IMR-90 (cell line): ENCODE results near the gene CLIC4. TPM values are rescaled to one million over a fixed set of nuclear protein-coding genes. Genes with fewer than 3 reads are reported as not detected.

ENCODE experiments used
- ATAC-seq: fragments of 200-7000 bp; cut with Tn5 transposase; 2 replicates; pipeline ENCODE4 v1.9.1; 2020; ENCODE audit warnings: low read depth, mild to moderate bottlenecking, moderate library complexity
- BruUV-seq: library from RNA; stranded (reverse); fragments of 400-500 nt; replicated peaks from 2 replicates; lab custom pipeline; 2021; lab: Mats Ljungman, UMichigan
- CTCF ChIA-PET: fragments of 300-600 bp; formaldehyde crosslinking; extraction: SDS; loops from one replicate; lab custom pipeline; 2021; ENCODE audit warnings: antibody characterized with exemption; lab: Yijun Ruan, JAX
- POLR2A ChIA-PET: fragments of 300-600 bp; sonication (Branson Sonifier 250); formaldehyde crosslinking; loops from one replicate; lab custom pipeline; 2022; ENCODE audit warnings: antibody characterized with exemption; ENCODE audit not compliant: unreplicated experiment; lab: Charles Lee
- DNase-seq: peaks from one replicate; pipeline ENCODE4 v3.0.0; 2013
- H2AFZ ChIP-seq: replicated peaks from 2 replicates; pipeline ENCODE3; 2013; ENCODE audit warnings: low read length, mild to moderate bottlenecking; ENCODE audit not compliant: poor library complexity
- H2AK5ac ChIP-seq: 2 replicates; pipeline ENCODE4 v1.6.1; 2013; ENCODE audit warnings: low read depth, low read length, inconsistent platforms
- H2AK9ac ChIP-seq: replicated peaks from 2 replicates; pipeline ENCODE3; 2013; ENCODE audit warnings: mild to moderate bottlenecking, low read depth, low read length, moderate library complexity; ENCODE audit not compliant: poor library complexity
- H2BK120ac ChIP-seq: 2 replicates; pipeline ENCODE4 v1.6.1; 2013; ENCODE audit warnings: low read depth, low read length, inconsistent platforms
- H2BK15ac ChIP-seq: 3 replicates; pipeline ENCODE4 v1.6.1; 2013; ENCODE audit warnings: low read depth, low read length, inconsistent platforms
- H2BK20ac ChIP-seq: 2 replicates; pipeline ENCODE4 v1.6.1; 2013; ENCODE audit warnings: low read depth, mild to moderate bottlenecking, inconsistent platforms, low read length, moderate library complexity
- H2BK5ac ChIP-seq: 2 replicates; pipeline ENCODE4 v1.6.1; 2013; ENCODE audit warnings: mild to moderate bottlenecking, low read depth, low read length, inconsistent platforms; ENCODE audit not compliant: poor library complexity, severe bottlenecking
- H3K14ac ChIP-seq: replicated peaks from 2 replicates; pipeline ENCODE4 v1.6.1; 2013; ENCODE audit warnings: low read depth, low read length, inconsistent platforms
- H3K18ac ChIP-seq: 2 replicates; pipeline ENCODE4 v1.6.1; 2013; ENCODE audit warnings: low read depth, low read length, control low read depth
- H3K23ac ChIP-seq: 2 replicates; pipeline ENCODE4 v1.6.1; 2013; ENCODE audit warnings: low read depth, low read length, inconsistent platforms
- H3K27ac ChIP-seq: 2 replicates; pipeline ENCODE4 v1.5.1; 2013; ENCODE audit warnings: mild to moderate bottlenecking, control low read depth, low read length; ENCODE audit not compliant: insufficient read depth
- H3K27me3 ChIP-seq: 2 replicates; pipeline ENCODE4 v1.6.1; 2013; ENCODE audit warnings: low read length; ENCODE audit not compliant: control insufficient read depth, insufficient read depth
- H3K36me3 ChIP-seq: 2 replicates; pipeline ENCODE4 v1.6.1; 2013; ENCODE audit warnings: low read length, mixed read lengths; ENCODE audit not compliant: control insufficient read depth, insufficient read depth
- H3K4ac ChIP-seq: 2 replicates; pipeline ENCODE4 v1.6.1; 2013; ENCODE audit warnings: low read depth, low read length, inconsistent platforms
- H3K4me1 ChIP-seq: 2 replicates; pipeline ENCODE4 v1.6.1; 2013; ENCODE audit warnings: low read length, mixed read lengths; ENCODE audit not compliant: control insufficient read depth, insufficient read depth
- H3K4me2 ChIP-seq: 2 replicates; pipeline ENCODE4 v1.6.1; 2013; ENCODE audit warnings: low read depth, mild to moderate bottlenecking, control low read depth, low read length, moderate library complexity
- H3K4me3 ChIP-seq: 2 replicates; pipeline ENCODE4 v1.5.1; 2013; ENCODE audit warnings: low read depth, mild to moderate bottlenecking, control low read depth, low read length, moderate library complexity; ENCODE audit not compliant: insufficient read depth
- H3K56ac ChIP-seq: 2 replicates; pipeline ENCODE4 v1.6.1; 2013; ENCODE audit warnings: low read length, inconsistent platforms; ENCODE audit not compliant: insufficient read depth; ENCODE audit errors: extremely low read depth
- H3K79me1 ChIP-seq, 2 experiments: 2 replicates each; pipeline ENCODE4 v1.6.1; 2013; ENCODE audit warnings: low read length in 2 of 2, inconsistent platforms in 1 of 2, low read depth in 1 of 2
- H3K9ac ChIP-seq: 2 replicates; pipeline ENCODE4 v1.6.1; 2013; ENCODE audit warnings: low read depth, low read length, control low read depth
- H3K9me1 ChIP-seq: 2 replicates; pipeline ENCODE4 v1.6.1; 2013; ENCODE audit warnings: low read length, inconsistent platforms; ENCODE audit not compliant: insufficient read depth
- H3K9me3 ChIP-seq: 2 replicates; pipeline ENCODE4 v1.6.1; 2013; ENCODE audit warnings: low read length; ENCODE audit not compliant: control insufficient read depth, insufficient read depth
- H4K20me1 ChIP-seq: 2 replicates; pipeline ENCODE4 v1.6.1; 2013; ENCODE audit warnings: low read length, inconsistent platforms; ENCODE audit not compliant: insufficient read depth
- H4K5ac ChIP-seq: 2 replicates; pipeline ENCODE4 v1.6.1; 2013; ENCODE audit warnings: mild to moderate bottlenecking, low read depth, low read length, control low read depth
- H4K8ac ChIP-seq, 2 experiments: 2 replicates each; pipeline ENCODE4 v1.6.1; 2013; ENCODE audit warnings: low read depth in 2 of 2, low read length in 2 of 2, control low read depth in 1 of 2, inconsistent platforms in 1 of 2
- H4K91ac ChIP-seq: 2 replicates; pipeline ENCODE4 v1.6.1; 2013; ENCODE audit warnings: low read depth, low read length, inconsistent platforms; ENCODE audit not compliant: insufficient read depth
- CEBPB ChIP-seq: IDR thresholded peaks from 2 replicates; pipeline ENCODE4 v1.6.1; 2012; ENCODE audit warnings: low read depth, low read length, improper control_type of control experiment
- CHD1 ChIP-seq: IDR thresholded peaks from 2 replicates; pipeline ENCODE4 v1.6.1; 2012; ENCODE audit warnings: low read depth, low read length, improper control_type of control experiment
- FOS ChIP-seq: fragments of 150-350 bp; IDR thresholded peaks from 2 replicates; pipeline ENCODE4 v1.6.1; 2016; ENCODE audit warnings: low read depth, low read length
- POLR2A ChIP-seq: IDR thresholded peaks from 2 replicates; pipeline ENCODE4 v1.6.1; 2012; ENCODE audit warnings: mild to moderate bottlenecking, low read depth, low read length
- RAD21 ChIP-seq: IDR thresholded peaks from 2 replicates; pipeline ENCODE4 v1.6.1; 2012; ENCODE audit warnings: low read length, improper control_type of control experiment
- SMC3 ChIP-seq: fragments of 150-350 bp; IDR thresholded peaks from 2 replicates; pipeline ENCODE4 v1.6.1; 2016; ENCODE audit warnings: low read depth, mild to moderate bottlenecking, antibody characterized with exemption, low read length, moderate library complexity
- WGBS, 2 experiments: methylation state at CpG; one replicate each; pipeline versions ENCODE4 v1.1.5 to v1.1.7; 2013; ENCODE audit warnings: missing lambda C conversion rate in 2 of 2; ENCODE audit not compliant: insufficient read length in 1 of 2; ENCODE audit errors: extremely low coverage in 2 of 2; 5-methylcytosine and 5-hydroxymethylcytosine counted together
- dilution Hi-C: fragments of 300-500 bp; cut with HindIII; formaldehyde crosslinking; loops from one replicate; pipeline ENCODE4 v1.14.3; 2018; ENCODE audit warnings: low sequenced_read_pairs; ENCODE audit not compliant: unreplicated experiment
- in situ Hi-C: fragments of 300-500 bp; cut with MboI; formaldehyde crosslinking; loops from 3 replicates; pipeline ENCODE4 v1.14.3; 2019; ENCODE audit warnings: low sequenced_read_pairs, inconsistent platforms, mixed read lengths
- intact Hi-C: fragments of 100-400 bp; cut with micrococcal nuclease; formaldehyde crosslinking; loops from 2 replicates; pipeline ENCODE4 v1.10.0; 2022
- polyA plus RNA-seq, 3 experiments: library from polyadenylated mRNA; depleted of rRNA; stranded (reverse); fragments of >200 nt; gene quantifications; 2 replicates each; pipeline ENCODE4 v1.2.3, GENCODE V29; 2012; ENCODE audit warnings: low replicate concordance in 1 of 3
- total RNA-seq: library from RNA; depleted of rRNA; stranded (reverse); fragments of >200 nt; gene quantifications from 2 replicates; pipeline ENCODE4 v1.2.3, GENCODE V29; 2012
- TF ChIP-seq, protein P1 (sequence below): conservative IDR thresholded peaks from 2 replicates; pipeline ENCODE4 v1.5.1; 2012; ENCODE audit warnings: mild to moderate bottlenecking, low read depth, low read length, improper control_type of control experiment
- TF ChIP-seq, protein P2 (sequence below): fragments of 150-350 bp; IDR thresholded peaks from 2 replicates; pipeline ENCODE4 v1.6.1; 2017; ENCODE audit warnings: mild to moderate bottlenecking, antibody characterized with exemption, low read length, low read depth

CLIC4 gene
- total and polyA plus RNA-seq, 2 of the 4 experiments (the other 2 are of a cell fraction) = 242 to 392 TPM

DNA sequence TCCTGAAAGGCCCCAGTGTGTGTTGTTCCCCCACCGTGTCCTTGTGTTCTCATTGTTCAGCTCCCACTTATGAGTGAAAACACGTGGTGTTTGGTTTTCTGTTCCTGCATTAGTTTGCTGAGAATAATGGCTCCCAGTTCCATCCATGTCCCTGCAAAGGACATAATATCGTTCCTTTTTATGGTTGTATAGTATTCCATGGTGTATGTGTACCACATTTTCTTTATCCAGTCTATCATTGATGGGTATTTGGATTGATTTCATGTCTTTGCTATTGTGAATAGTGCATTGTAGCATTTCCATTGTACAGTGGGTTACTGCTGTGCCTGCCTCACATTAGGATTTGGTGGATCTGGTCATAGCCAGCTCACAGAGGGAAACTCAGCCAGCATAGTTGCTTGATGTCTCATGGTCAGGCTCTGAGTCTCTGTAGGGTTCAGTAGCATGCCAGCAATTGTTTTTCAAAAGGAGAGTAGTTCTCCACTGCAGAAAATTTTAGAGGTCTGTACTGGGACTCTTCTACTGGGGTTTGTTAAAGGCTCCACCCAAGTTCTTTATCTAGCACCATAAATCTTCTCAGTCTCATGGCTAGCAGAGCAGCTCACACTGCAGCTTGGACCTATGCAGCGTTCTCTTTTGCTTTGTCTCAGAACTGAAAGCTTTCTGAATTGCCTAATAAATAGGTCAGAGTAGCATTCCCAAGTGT lies 143.9 kb downstream of the CLIC4 start:
- Histone ChIP-seq H3K4me2 (peak overlapping the region; percentile 20; the same call in 1 of the 2 replicates), H3K14ac (no peak overlapping the region), H3K9me3 (peaks cover 10% of the 10 kb centered on the region; the same call in 1 of the 2 replicates), H3K79me1 (no peaks in the 10 kb centered on the region), H3K9me1 (no peaks in the 10 kb centered on the region), H3K23ac (no peak overlapping the region), H2BK5ac (no peak overlapping the region), H2AK5ac (no peak overlapping the region), H4K20me1 (no peaks in the 10 kb centered on the region), H3K27ac (no peak overlapping the region), H3K56ac (no peak overlapping the region), H4K5ac (no peak overlapping the region), H3K36me3 (no peaks in the 10 kb centered on the region), H2BK20ac (no peak overlapping the region), H3K4me1 (no peaks in the 10 kb centered on the region), H2AK9ac (no peak overlapping the region), H4K91ac (no peak overlapping the region), H2AFZ (no peak overlapping the region), H4K8ac (no peak overlapping the region), H3K4me3 (no peak overlapping the region), H3K4ac (no peak overlapping the region), H2BK120ac (no peak overlapping the region), H3K9ac (no peak overlapping the region), H2BK15ac (no peak overlapping the region), H3K27me3 (peaks cover 15% of the 10 kb centered on the region), H3K18ac (no peak overlapping the region)
- ChIA-PET POLR2A (no interaction called here), CTCF (no interaction called here)
- dilution Hi-C loops (no loop called here), intact Hi-C loops (no loop called here), in situ Hi-C loops (no loop called here)
- DNase-seq (peak; percentile 67), ATAC-seq (peak; percentile 82)
- no TSS peak for BruUV-seq
- no CpG with 5 or more reads among the region's 4 CpGs for WGBS, 2 experiments
- TF ChIP-seq FOS (no peak), RAD21 (no peak), CHD1 (no peak), CEBPB (no peak), SMC3 (no peak), POLR2A (no peak)
- TF ChIP-seq, protein P1, sequence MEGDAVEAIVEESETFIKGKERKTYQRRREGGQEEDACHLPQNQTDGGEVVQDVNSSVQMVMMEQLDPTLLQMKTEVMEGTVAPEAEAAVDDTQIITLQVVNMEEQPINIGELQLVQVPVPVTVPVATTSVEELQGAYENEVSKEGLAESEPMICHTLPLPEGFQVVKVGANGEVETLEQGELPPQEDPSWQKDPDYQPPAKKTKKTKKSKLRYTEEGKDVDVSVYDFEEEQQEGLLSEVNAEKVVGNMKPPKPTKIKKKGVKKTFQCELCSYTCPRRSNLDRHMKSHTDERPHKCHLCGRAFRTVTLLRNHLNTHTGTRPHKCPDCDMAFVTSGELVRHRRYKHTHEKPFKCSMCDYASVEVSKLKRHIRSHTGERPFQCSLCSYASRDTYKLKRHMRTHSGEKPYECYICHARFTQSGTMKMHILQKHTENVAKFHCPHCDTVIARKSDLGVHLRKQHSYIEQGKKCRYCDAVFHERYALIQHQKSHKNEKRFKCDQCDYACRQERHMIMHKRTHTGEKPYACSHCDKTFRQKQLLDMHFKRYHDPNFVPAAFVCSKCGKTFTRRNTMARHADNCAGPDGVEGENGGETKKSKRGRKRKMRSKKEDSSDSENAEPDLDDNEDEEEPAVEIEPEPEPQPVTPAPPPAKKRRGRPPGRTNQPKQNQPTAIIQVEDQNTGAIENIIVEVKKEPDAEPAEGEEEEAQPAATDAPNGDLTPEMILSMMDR = no peak
- TF ChIP-seq, protein P2, sequence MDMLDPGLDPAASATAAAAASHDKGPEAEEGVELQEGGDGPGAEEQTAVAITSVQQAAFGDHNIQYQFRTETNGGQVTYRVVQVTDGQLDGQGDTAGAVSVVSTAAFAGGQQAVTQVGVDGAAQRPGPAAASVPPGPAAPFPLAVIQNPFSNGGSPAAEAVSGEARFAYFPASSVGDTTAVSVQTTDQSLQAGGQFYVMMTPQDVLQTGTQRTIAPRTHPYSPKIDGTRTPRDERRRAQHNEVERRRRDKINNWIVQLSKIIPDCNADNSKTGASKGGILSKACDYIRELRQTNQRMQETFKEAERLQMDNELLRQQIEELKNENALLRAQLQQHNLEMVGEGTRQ = no peak
